ENCODE results near the gene LDB3. TPM values are rescaled to one million over a fixed set of nuclear protein-coding genes. Genes with fewer than 3 reads are reported as not detected.

Gene LDB3
- total RNA-seq, 2 donors from 2014 or later: 0.11 to 0.35 TPM

DNA sequence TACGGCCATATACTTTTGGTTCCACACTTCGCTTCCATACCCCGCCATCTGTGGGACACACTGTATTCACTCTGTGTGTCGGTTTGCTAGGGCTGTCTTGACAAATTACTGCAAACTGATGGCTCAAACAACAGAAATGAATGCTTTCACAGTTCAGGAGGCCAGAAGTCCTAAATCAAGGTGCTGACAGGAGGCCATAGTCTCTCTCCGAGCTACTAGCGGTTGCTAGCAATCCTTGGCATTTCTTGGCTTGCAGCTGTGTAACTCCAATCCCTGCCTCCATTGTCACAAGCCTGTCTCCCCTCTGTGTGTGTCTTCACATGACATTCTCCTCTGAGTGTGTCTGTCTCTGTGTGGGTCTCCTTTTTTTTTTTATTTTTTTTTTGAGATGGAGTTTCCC lies 59.2 kb downstream of the LDB3 start:
- H3K9ac ChIP-seq (ENCODE audit: extremely low read depth, low read length, poor library complexity, severe bottlenecking): no peak overlapping the region
- H3K27ac ChIP-seq (ENCODE audit: low read depth, low read length): no peak overlapping the region
- H3K9me3 ChIP-seq (ENCODE audit: control insufficient read depth, low read length): no peaks in the 10 kb centered on the region
- no peaks in the 10 kb centered on the region for H3K36me3 Mint-ChIP-seq (ENCODE audit: low read depth)
- no peaks in the 10 kb centered on the region for H3K36me3 ChIP-seq (ENCODE audit: control insufficient read depth, insufficient read depth, low read length)
- H3K27me3 ChIP-seq (ENCODE audit: control insufficient read depth, insufficient read depth, low read length, poor library complexity, severe bottlenecking): no peaks in the 10 kb centered on the region
- no peak for TF ChIP-seq CTCF (conservative IDR thresholded peaks at IDR 0.05)
- H3K27me3 Mint-ChIP-seq (ENCODE audit: insufficient read depth): no peaks in the 10 kb centered on the region
- DNase-seq: no peak
- H3K27ac Mint-ChIP-seq: no peak overlapping the region
- H3K4me1 ChIP-seq (ENCODE audit: control insufficient read depth, insufficient read depth, low read length): no peaks in the 10 kb centered on the region
- 87 to 93% methylated on average over 6 of the region's 6 CpGs for WGBS, 2 experiments (ENCODE audit: insufficient coverage in 1 of 2, insufficient read length in 1 of 2)
- H3K4me1 Mint-ChIP-seq: no peaks in the 10 kb centered on the region
- H3K4me3 Mint-ChIP-seq: no peak overlapping the region
- H3K9me3 Mint-ChIP-seq: no peaks in the 10 kb centered on the region
- H3K4me3 ChIP-seq (ENCODE audit: low read length): no peak overlapping the region

DNA sequence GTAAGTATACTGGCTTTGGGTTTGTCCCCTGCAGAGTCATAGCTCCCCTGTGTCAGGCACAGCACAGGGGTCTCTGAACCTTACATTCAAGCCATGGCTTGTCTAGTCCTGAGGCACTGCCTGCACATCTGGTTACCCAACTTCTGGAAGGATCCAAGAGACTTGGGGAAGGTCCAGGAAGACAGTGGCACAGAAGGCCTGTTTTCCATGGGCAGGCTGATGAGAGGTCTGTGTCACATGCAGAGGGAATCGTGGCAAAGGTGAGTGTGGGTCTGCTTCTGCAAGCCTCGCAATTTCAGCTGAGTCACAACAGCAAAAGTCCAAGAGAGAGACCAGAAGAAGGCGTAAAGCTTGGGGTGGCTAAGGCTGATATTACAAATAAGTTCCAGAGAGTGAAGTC lies 59.7 kb downstream of the LDB3 start:
- Histone ChIP-seq H3K27me3 (ENCODE audit: control insufficient read depth, insufficient read depth, low read length, poor library complexity, severe bottlenecking) (no peaks in the 10 kb centered on the region), H3K4me3 (ENCODE audit: low read length) (no peak overlapping the region), H3K9me3 (ENCODE audit: control insufficient read depth, low read length) (no peaks in the 10 kb centered on the region), H3K36me3 (ENCODE audit: control insufficient read depth, insufficient read depth, low read length) (no peaks in the 10 kb centered on the region), H3K27ac (ENCODE audit: low read depth, low read length) (no peak overlapping the region), H3K9ac (ENCODE audit: extremely low read depth, low read length, poor library complexity, severe bottlenecking) (no peak overlapping the region), H3K4me1 (ENCODE audit: control insufficient read depth, insufficient read depth, low read length) (no peaks in the 10 kb centered on the region)
- no peaks in the 10 kb centered on the region for H3K27me3 Mint-ChIP-seq (ENCODE audit: insufficient read depth)
- WGBS, 2 experiments (ENCODE audit: insufficient coverage in 1 of 2, insufficient read length in 1 of 2): 86 to 92% methylated on average over 3 of the region's 3 CpGs
- no peaks in the 10 kb centered on the region for H3K9me3 Mint-ChIP-seq
- H3K4me3 Mint-ChIP-seq: no peak overlapping the region
- no peak for DNase-seq
- H3K36me3 Mint-ChIP-seq (ENCODE audit: low read depth): no peaks in the 10 kb centered on the region
- TF ChIP-seq CTCF (conservative IDR thresholded peaks at IDR 0.05): no peak
- peaks cover 4% of the 10 kb centered on the region for H3K4me1 Mint-ChIP-seq
- no peak overlapping the region for H3K27ac Mint-ChIP-seq

DNA sequence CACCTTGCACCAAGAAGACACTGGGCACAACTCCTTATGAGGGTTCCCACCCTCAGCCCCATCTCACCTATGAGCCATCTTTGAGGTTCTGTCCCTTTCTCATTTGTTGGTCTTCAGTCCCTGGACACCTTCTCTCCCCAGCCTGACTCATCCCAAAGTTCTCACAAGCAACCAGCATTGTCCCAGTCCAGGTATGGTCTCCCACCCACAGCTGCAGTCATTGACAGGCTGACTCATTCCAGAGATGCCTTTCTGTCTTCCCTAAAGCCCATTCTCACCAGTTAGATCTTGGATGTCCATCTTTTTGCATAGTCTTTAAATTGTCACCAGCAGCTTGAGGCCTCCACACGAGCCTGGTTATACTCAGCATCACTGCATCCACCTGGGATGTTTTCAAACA lies 61.4 kb downstream of the LDB3 start:
- no peaks in the 10 kb centered on the region for H3K9me3 Mint-ChIP-seq

More for the DNA sequence above, 61.4 kb downstream of the LDB3 start:
- Mint-ChIP-seq H3K4me3 (no peak overlapping the region), H3K4me1 (peaks cover 10% of the 10 kb centered on the region), H3K27ac (no peak overlapping the region), H3K27me3 (ENCODE audit: insufficient read depth) (no peaks in the 10 kb centered on the region), H3K36me3 (ENCODE audit: low read depth) (no peaks in the 10 kb centered on the region)
- DNase-seq: no peak
- H3K36me3 ChIP-seq (ENCODE audit: control insufficient read depth, insufficient read depth, low read length): no peaks in the 10 kb centered on the region
- H3K27me3 ChIP-seq (ENCODE audit: control insufficient read depth, insufficient read depth, low read length, poor library complexity, severe bottlenecking): no peaks in the 10 kb centered on the region
- H3K9ac ChIP-seq (ENCODE audit: extremely low read depth, low read length, poor library complexity, severe bottlenecking): no peak overlapping the region
- no peaks in the 10 kb centered on the region for H3K9me3 ChIP-seq (ENCODE audit: control insufficient read depth, low read length)
- 70 to 78% methylated on average over 1 of the region's 1 CpG for WGBS, 2 experiments (ENCODE audit: insufficient coverage in 1 of 2, insufficient read length in 1 of 2)
- no peak overlapping the region for H3K4me3 ChIP-seq (ENCODE audit: low read length)
- TF ChIP-seq CTCF (conservative IDR thresholded peaks at IDR 0.05): no peak
- no peaks in the 10 kb centered on the region for H3K4me1 ChIP-seq (ENCODE audit: control insufficient read depth, insufficient read depth, low read length)
- H3K27ac ChIP-seq (ENCODE audit: low read depth, low read length): no peak overlapping the region
